A549 (cell line): ENCODE measurements around the gene NHSL1. TPM values are rescaled to one million over a fixed set of nuclear protein-coding genes. Genes with fewer than 3 reads are reported as not detected.

Experiments used
- polyA plus RNA-seq, 4 experiments: library from polyadenylated mRNA; depleted of rRNA in 3 of 4; stranded (reverse); fragments of >200 nt; fragmentation: RNase III in 1 of 4; extraction: RNeasy Plus Mini Kit Qiagen cat#74134 plus additional on column Dnase treatment in 1 of 4; gene quantifications; 2 replicates in 3 of 4; 3 replicates in 1 of 4; pipeline ENCODE4 v1.2.3, GENCODE V29; 2011 to 2017
- small RNA-seq, 6 experiments: library from RNA; depleted of rRNA; stranded (forward); fragments of <200 nt; gene quantifications; one replicate each; pipeline ENCODE3, GENCODE V24; 2012

NHSL1 gene
- polyA plus RNA-seq, 2 of the 4 experiments (the other 2 are of a cell fraction), result 1.6 to 2.8 TPM

Small RNA genes lying within 50 kb of the gene (small RNA-seq; reads per million reads assigned to genes)
- gene AL031003.1, result 0 reads per million in 6 experiments
- 0 reads per million in 6 experiments for gene AL391669.1
- gene MIR3145, result 0 to 5.9 (median 1.3) reads per million in 6 experiments

Other genes with a start within 250 kb of the NHSL1 start
- gene SMIM28, start 121.6 kb downstream of the NHSL1 start, polyA plus RNA-seq (2011; rRNA removed), result not detected in 2 replicates
- not detected in 3 replicates for gene SMIM28, start 121.6 kb downstream of the NHSL1 start, polyA plus RNA-seq (2017; fragmentation: RNase III; extraction: RNeasy Plus Mini Kit Qiagen cat#74134 plus additional on column Dnase treatment)
- gene HEBP2, start 95.3 kb downstream of the NHSL1 start, polyA plus RNA-seq (2011; rRNA removed), result 12.2 and 22.1 TPM in 2 replicates
- gene HEBP2, start 95.3 kb downstream of the NHSL1 start, polyA plus RNA-seq (2017; fragmentation: RNase III; extraction: RNeasy Plus Mini Kit Qiagen cat#74134 plus additional on column Dnase treatment), result 17.4 to 22.2 TPM (median 18.0 TPM) in 3 replicates